ENCODE results near the gene NAA60. TPM values are rescaled to one million over a fixed set of nuclear protein-coding genes. Genes with fewer than 3 reads are reported as not detected.

Gene NAA60
- total RNA-seq, 2 donors from 2014 or later, result 25.2 to 40.6 TPM

DNA sequence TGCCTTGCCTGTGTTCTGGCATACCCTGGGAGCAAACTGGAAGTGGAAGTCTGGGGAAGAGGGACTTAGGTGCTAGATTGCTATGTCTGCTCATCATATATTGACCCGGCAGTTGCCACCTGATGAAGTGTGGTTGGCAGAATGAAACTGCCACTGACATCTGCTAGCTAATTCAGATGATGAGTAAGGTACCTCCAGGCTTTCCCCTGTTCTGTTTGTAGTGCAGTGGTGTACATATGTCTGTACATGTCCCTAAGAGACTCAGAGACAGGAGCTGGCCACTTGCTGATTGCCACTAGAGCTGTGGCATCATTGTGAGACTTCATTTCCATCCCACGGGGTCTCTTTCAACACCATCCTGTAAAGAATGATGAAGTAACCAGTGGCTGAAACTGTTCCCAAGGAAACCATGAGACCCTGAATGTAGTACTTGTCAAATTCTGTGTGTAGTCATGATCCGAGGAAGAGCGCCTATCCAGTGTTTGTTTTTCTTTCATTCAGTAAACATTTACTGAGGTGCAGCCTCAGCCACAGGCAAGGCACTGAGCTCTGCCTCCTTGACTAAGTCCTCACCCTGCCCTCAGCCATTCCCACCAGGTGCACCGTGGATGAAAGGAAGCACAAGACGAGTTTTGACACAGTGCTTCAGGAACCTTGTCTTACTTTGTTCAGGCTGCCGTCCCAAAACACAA lies 70.6 kb downstream of the NAA60 start:
- Histone ChIP-seq H3K9me3 (no peaks in the 10 kb centered on the region), H3K27me3 (replicated peaks; ENCODE audit: insufficient read depth) (no peaks in the 10 kb centered on the region), H3K36me3 (peaks cover 43% of the 10 kb centered on the region), H3K4me3 (no peak overlapping the region), H3K27ac (no peak overlapping the region), H3K4me1 (ENCODE audit: control insufficient read depth in 1 of 2, low read depth in 2 of 2) (no peaks in the 10 kb centered on the region)
- ATAC-seq (ENCODE audit: insufficient number of reproducible peaks, low FRiP score, low read depth) (no peak), DNase-seq (ENCODE audit: low spot score) (no peak)
- no peak for TF ChIP-seq CTCF (IDR thresholded peaks at IDR 0.05)

- no peaks in the 10 kb centered on the region for H3K9me3 ChIP-seq
- H3K36me3 ChIP-seq, result peaks cover 43% of the 10 kb centered on the region
- H3K27ac ChIP-seq, result no peak overlapping the region
- H3K4me1 ChIP-seq (ENCODE audit: control insufficient read depth in 1 of 2, low read depth in 2 of 2), result no peaks in the 10 kb centered on the region
- TF ChIP-seq CTCF (IDR thresholded peaks at IDR 0.05), result no peak
- H3K4me3 ChIP-seq, result no peak overlapping the region
- DNase-seq (ENCODE audit: low spot score) (no peak), ATAC-seq (ENCODE audit: insufficient number of reproducible peaks, low FRiP score, low read depth) (no peak)
- no peaks in the 10 kb centered on the region for H3K27me3 ChIP-seq (replicated peaks; ENCODE audit: insufficient read depth)
These were observed 71.1 kb downstream of the NAA60 start for GRCh38 chr16:3514621-3515020.

GRCh38 chr16:3515897-3516296 lies 72.4 kb downstream of the NAA60 start:
- DNase-seq (ENCODE audit: low spot score) (no peak), ATAC-seq (ENCODE audit: insufficient number of reproducible peaks, low FRiP score, low read depth) (no peak)
- Histone ChIP-seq H3K4me3 (no peak overlapping the region), H3K27ac (no peak overlapping the region), H3K9me3 (no peaks in the 10 kb centered on the region), H3K36me3 (peaks cover 36% of the 10 kb centered on the region), H3K27me3 (replicated peaks; ENCODE audit: insufficient read depth) (no peaks in the 10 kb centered on the region), H3K4me1 (ENCODE audit: control insufficient read depth in 1 of 2, low read depth in 2 of 2) (peaks cover 0 to 6% of the 10 kb centered on the region in 2 donors)
- no peak for TF ChIP-seq CTCF (IDR thresholded peaks at IDR 0.05)

DNA sequence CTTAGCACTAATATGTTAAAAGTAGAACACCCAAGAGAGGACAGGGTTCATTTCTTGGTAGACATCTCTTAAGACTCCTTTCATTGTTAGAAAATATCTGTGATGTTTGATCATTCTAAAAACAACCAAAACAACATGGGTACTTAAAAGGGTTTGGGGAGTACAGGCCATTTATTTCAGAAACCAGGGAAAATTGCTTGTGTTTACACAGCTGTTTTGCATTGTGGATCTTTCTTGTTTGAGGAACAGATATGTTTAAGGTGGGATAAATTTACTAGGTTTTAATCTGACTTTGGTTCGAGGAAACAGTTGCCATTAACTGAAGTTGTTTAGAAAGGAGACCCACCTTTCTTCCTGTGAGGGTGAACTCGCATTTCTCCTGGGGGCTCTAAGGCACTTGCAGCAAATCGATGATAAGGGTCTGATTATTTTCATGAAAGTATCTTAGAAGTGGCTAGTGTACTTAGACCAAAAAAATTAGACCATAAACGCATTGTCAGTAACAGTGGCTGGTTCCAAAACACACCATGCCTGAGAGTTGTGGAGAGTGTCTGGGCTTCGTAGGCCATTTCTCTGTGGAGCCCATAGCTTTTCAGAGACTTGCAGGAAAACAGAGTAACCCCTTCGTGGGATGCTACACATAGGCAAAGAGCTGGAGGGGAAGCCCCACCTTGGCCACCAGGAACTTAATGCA lies 75.0 kb downstream of the NAA60 start:
- Histone ChIP-seq H3K27me3 (replicated peaks; ENCODE audit: insufficient read depth) (no peaks in the 10 kb centered on the region), H3K4me1 (ENCODE audit: control insufficient read depth in 1 of 2, low read depth in 2 of 2) (peaks cover 0 to 8% of the 10 kb centered on the region in 2 donors), H3K36me3 (peaks cover 27% of the 10 kb centered on the region), H3K9me3 (no peaks in the 10 kb centered on the region), H3K27ac (no peak overlapping the region), H3K4me3 (no peak overlapping the region)
- no peak for TF ChIP-seq CTCF (IDR thresholded peaks at IDR 0.05)
- DNase-seq (ENCODE audit: low spot score), result no peak
- ATAC-seq (ENCODE audit: insufficient number of reproducible peaks, low FRiP score, low read depth), result no peak

DNA sequence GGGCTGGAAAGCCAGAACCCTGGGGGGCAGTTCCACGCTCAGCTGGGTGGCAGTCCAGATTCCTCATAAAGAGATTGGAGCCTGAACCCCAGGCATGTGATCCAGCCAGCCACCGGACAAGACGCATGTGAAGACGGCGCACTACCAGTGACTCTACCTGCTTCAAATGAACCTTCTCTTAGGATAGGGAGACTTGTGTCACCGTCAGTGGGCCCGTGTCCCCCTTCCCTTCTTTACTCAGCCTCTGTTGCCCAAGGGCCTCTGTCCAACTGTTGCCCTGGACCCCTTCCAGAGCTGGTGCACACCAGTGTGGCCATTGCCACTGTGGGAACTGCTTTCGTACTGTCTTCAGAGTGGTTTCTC lies 75.5 kb downstream of the NAA60 start:
- Histone ChIP-seq H3K4me1 (ENCODE audit: control insufficient read depth in 1 of 2, low read depth in 2 of 2) (peaks cover 0 to 8% of the 10 kb centered on the region in 2 donors), H3K4me3 (no peak overlapping the region), H3K27me3 (replicated peaks; ENCODE audit: insufficient read depth) (no peaks in the 10 kb centered on the region), H3K36me3 (peaks cover 27% of the 10 kb centered on the region), H3K27ac (no peak overlapping the region), H3K9me3 (no peaks in the 10 kb centered on the region)
- no peak for DNase-seq (ENCODE audit: low spot score)
- no peak for TF ChIP-seq CTCF (IDR thresholded peaks at IDR 0.05)
- no peak for ATAC-seq (ENCODE audit: insufficient number of reproducible peaks, low FRiP score, low read depth)

Measured in thoracic aorta (tissue), 2 donors.